ENCODE data around the gene GOLGA8B. TPM values are rescaled to one million over a fixed set of nuclear protein-coding genes. Genes with fewer than 3 reads are reported as not detected.

GOLGA8B gene
- total RNA-seq, 2 experiments from 2014 or later = 244 to 247 TPM

Other genes with a start within 250 kb of the GOLGA8B start
- gene SLC12A6, start 245.9 kb downstream of the GOLGA8B start, total RNA-seq = 10 to 100 TPM; 58.5 to 58.7 TPM
- 10 to 100 TPM; 44.4 to 44.8 TPM for gene NOP10, start 240.5 kb downstream of the GOLGA8B start, total RNA-seq
- not detected for gene NUTM1, start 240.3 kb downstream of the GOLGA8B start, total RNA-seq
- gene LPCAT4, start 216.5 kb downstream of the GOLGA8B start, total RNA-seq = 10 to 100 TPM; 41.0 to 45.2 TPM
- 100 to 1,000 TPM; 276 to 295 TPM for gene GOLGA8A, start 145.8 kb downstream of the GOLGA8B start, total RNA-seq
- gene GJD2, start 171.3 kb upstream of the GOLGA8B start, total RNA-seq = not detected
- not detected for gene ACTC1, start 211.9 kb upstream of the GOLGA8B start, total RNA-seq

Measured in CD4-positive, alpha-beta T cell (primary cell).